Stimulated activated CD8-positive, alpha-beta memory T cell treated with anti-CD3 and anti-CD28 coated beads, Interleukin-7, amount 100 ng/mL, for 48 hours (primary cell): ENCODE results near the gene ACOT11.

ENCODE experiments used
- DNase-seq, 2 donors: peaks; one replicate each; pipeline ENCODE4 v3.0.0-alpha.2; 2020; ENCODE audit warnings: low read depth in 1 of 2; ENCODE audit errors: extremely low read depth in 1 of 2

Gene ACOT11

DNA sequence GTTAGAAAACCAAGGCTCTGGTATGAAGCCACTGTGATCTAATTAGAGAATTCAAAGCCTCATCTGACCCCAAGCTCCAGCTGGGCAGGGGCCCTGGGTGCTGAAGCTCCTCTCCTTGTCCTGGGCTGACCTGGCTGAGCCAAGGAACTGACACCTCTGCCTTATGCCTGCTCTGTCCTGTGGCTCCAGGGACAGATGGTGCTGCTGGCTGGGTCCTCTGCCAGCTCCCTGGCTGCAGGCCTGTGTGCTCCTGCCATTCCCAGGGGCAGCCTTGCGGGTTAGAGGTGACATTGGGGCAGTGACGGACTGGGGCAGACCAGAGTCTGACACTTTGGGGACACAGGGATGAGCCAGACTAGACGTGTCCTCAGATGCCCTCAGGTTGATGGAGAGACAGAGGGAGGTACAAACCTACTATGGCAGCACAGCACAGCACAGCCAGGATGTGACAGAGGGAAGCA, 11.8 kb downstream of the ACOT11 start:
- DNase-seq, result no peak

GRCh38 chr1:54564312-54565112, 16.5 kb downstream of the ACOT11 start:
- no peak for DNase-seq

GRCh38 chr1:54565113-54565501, 17.1 kb downstream of the ACOT11 start:
- DNase-seq, result no peak

- DNase-seq, result no peak
Observed at GRCh38 chr1:54566438-54567141, 18.6 kb downstream of the ACOT11 start.

DNA sequence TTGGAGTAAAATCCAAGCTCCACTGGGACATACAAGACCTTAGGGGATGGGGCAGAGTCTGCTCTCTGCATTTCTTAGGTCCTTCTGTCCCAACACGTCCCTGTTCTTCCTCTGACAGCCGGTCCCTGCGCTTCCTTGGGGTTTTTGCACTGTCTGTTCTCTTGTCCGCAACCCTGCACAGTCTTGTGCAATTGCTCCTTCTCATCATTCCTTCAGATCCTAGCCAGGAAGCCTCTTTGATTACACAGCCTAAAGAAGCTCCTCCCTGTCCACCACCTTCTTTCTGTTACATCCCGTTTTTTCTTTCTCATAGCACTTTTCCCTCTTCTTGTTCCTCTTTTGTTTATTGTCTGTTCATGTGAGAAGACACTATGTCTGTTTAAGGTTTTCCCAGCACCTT, 19.9 kb downstream of the ACOT11 start:
- DNase-seq, result no peak

- no peak for DNase-seq
Observed at GRCh38 chr1:54569339-54569738, 21.3 kb downstream of the ACOT11 start.

DNA sequence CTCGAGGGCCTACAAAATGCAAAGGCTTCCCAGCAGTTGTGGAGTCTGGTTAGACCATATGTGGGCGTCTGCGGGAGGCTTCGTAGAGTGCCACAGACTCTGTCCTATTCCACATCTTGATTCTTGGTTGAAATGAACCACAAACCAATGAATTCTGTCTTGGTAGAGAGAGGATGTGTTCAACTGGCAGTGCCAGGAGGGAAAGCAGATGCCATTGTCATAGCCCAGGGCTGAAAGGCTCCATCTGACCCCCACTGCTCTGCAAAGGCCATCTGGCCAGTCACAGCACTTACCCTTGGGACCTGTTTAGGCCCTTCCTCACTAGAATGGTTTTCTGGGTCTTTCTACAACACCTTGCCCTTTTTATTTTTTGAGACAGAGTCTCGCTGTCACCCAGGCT, 22.1 kb downstream of the ACOT11 start:
- DNase-seq, result no peak

DNA sequence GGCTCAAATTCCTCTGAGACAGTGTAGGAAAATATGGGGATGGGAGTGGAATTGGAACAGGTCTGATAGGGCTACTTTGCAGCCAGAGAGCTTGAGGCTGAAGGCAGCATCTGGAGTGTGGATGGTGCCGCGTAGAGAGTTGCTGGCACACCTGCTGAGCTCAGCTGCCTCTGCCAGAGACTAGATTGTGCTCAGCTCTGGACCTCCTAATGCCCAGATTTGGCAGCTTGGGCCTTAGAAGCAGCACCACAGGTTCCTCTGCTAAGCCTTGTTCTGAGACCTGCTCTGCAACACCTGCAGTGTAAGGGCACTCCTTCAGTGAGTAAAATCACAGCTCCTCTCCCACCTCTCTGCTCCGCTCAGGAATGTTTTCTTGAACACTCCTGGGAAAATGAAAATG, 23.3 kb downstream of the ACOT11 start:
- DNase-seq, result no peak

GRCh38 chr1:54571803-54572541, 23.9 kb downstream of the ACOT11 start:
- DNase-seq, result no peak

DNA sequence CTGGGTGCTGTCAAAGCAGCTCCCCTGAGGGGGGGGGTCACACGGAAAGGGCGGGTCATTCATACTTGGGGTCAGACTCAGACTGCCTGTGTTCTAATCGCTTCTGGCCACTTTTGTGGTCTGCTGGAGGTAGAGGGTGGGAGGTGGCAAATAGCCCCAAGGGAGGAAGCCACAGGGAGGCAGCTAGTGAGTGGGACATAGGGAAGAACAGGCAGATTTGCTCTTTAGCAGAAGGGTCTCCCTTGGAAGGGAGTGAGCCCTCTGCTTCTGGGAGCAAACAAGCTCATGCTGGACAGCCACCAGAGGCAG, 24.5 kb downstream of the ACOT11 start:
- no peak for DNase-seq

DNA sequence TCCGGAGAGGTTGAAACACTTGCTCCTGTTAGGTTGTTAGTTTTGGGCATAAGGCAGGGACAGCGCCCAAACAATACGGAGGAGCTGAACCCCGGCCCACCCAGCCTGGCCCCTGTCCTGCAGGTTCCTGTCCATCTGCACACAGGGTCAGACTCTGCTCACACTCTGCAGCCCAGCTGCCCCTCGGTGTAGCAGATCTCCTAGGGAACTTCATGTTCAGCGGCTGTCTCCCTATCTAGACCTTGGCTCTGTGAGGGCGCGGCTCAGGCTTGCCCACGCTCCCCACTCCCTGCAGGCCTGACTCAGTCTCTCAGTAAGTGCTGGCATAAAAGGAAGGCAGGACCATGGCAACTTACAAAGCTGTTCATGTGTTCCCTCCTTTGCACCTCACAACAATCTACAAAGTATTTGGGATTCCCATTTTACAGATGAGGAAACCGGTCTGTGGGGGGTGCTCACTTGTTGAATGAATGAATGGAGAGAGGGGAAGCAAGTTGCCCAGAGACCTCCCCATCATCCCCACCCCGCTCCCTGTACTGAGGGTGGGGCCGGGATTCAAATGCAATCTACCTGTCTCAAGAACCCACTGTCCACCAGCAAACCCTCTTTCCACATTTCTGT, 26.2 kb downstream of the ACOT11 start:
- DNase-seq, result no peak

DNA sequence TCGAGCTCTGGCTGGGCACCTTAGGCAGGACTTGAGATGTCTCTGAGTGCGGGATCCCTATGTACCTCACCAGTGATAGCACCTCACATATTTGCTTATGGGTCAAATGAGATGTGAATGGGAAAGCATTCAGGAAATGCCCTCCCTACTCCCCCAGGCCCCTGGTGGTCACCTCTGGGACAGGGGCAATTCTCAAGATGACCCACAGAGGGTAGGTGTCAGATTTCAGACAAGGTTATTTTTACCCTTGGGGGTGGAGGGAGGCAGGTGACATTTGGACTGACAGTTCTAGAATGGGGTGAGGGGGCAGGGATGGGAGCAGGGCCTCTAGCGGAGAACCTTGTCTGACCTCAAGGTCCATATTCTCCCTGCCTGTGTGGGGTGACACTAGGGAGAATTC, 27.1 kb downstream of the ACOT11 start:
- no peak for DNase-seq

DNA sequence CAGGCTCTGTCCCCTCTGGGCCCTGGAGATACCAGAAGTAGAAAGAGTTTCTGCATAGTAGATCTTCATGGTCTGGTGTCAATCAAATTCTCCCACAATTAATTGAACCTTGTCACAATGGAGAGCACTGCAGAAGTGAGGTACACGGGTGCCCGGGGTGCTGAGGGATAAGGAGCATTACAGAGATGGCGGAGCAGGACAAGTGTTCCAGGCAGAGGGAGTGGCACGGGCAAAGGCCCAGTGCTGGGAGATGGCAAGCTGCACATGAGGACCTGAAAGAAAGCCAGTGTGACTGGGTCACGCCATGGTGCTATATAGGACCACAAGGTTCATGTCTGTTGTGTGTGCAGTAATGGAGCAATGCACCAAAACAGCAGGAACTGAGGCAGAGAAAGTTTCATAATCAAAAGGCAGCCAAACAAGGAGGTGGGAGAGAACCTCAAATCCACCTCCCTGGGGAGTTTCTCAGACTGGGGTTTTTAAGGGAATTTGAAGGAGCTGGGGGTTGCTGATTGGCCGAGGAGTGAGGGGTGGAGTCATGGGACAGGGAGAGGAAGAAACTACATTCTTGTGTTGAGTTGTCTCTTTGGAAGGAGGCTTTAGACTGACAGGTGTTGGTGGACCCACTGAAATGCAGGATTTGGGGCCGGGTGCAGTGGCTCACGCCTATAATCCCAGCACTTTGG, 27.7 kb downstream of the ACOT11 start:
- DNase-seq, result no peak

GRCh38 chr1:54577612-54578011, 29.6 kb downstream of the ACOT11 start:
- DNase-seq, result no peak

- DNase-seq, result no peak
Observed at GRCh38 chr1:54579337-54579781, 31.3 kb downstream of the ACOT11 start.

- no peak for DNase-seq
Observed at GRCh38 chr1:54580856-54581550, 33.0 kb downstream of the ACOT11 start.

DNA sequence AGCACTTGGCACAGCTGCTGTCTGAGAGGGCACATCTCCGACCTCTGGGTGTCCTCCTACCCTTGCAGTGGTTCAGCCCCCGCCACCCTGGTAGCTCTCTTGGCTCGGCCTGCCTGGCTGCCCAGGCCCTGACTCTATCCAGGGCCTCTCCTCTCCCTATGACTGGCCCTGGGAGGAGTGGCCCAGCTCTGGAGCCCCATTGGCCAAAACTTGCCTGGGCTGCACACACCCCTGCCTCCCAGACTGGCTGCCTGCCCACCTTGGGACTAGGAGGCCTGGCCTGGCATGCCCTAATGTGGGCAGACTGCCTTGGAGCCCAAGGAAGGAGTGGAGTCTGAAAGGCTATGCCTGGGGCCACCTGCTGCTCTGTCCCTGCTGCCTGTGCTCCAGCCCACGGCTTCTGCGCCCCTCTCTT, 33.6 kb downstream of the ACOT11 start:
- DNase-seq, result no peak

DNA sequence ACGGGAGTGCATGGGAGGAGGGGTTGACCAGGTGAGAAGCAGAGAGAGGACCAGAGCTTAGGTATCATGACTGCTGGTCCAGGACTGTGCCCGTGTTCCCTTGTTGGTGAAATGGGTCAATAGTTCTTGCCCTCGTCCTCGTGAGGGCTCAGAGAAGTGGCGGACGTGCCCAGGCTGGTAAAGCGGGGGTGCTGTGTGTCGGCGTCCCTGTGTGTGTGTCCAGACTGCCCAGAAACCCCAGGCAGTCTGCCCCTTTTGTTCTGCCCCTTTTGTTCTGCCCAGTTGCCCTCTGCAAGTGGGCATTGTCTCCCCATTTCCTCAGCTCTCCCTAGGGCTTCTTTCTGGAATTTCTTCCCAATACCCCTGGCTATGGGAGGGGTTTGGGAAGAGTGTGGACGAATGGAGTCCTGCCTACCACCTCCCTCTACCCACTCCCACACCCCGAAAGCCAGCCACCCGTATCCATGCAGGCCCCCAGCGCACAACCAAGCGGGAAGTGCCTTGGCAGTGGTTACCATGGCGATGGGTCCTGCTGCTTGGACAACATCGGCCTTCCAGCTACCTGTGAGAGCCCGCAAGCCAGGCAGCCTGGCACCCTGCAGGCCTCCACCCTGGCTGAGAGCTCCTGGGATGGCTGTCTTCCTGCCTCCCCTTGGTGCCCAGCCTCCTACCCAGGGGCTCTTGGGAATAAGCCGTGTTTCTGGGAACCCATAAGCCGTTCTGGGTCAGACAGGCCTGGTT, 34.7 kb downstream of the ACOT11 start:
- DNase-seq, result no peak

DNA sequence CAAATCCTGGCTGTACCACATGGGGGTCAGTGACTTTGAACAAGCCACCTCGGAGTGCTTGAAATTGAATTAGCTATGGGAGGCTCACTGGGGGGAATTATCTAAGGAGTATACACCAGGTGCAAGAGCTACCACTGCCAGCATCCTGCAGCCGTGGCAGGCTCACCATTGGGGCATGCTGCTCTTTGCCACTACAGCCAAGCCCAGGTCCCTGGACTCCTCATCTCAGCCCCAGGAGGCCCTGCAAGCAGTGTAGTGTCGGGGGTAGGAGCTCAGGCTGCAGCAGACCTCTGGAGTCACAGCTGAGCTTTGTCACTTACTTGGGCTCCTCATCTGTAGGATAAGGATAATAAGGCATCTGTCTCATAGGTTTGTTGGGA, 35.3 kb downstream of the ACOT11 start:
- DNase-seq, result no peak

DNA sequence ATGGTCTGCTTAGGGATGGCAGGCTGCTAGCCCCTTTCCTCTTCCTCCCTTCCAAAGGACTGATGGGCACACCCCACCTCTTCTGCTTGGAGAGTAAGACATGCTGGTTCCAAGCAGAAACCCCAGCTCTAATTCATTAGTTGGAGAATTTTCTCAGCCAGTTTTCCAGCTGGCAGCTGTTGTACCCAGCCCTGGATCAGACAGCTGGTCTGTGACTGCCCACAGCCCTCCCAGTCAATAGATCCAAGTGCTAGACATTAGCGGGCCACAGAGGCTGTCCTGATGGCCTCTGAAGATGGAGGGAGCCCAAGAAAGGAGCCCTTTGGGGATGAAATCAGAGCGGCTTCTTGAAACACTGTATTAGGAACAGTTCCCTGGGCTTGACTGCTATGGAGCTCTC, 35.8 kb downstream of the ACOT11 start:
- DNase-seq, result no peak
